Measurements from ENCODE around the gene EFCAB14.

EFCAB14 gene

GRCh38 chr1:46690931-46691421, 27.9 kb downstream of the EFCAB14 start:
- no peak overlapping the region for H3K4me3 ChIP-seq (ENCODE audit: low read length)
- no peak for DNase-seq (ENCODE audit: low read depth)
- no peak for TF ChIP-seq CTCF (conservative IDR thresholded peaks at IDR 0.05; ENCODE audit: low read length)

GRCh38 chr1:46689897-46690296, 29.0 kb downstream of the EFCAB14 start:
- TF ChIP-seq CTCF (conservative IDR thresholded peaks at IDR 0.05; ENCODE audit: low read length) = no peak
- DNase-seq (ENCODE audit: low read depth) = no peak
- H3K4me3 ChIP-seq (ENCODE audit: low read length) = no peak overlapping the region

GRCh38 chr1:46689356-46689755, 29.6 kb downstream of the EFCAB14 start:
- no peak for DNase-seq (ENCODE audit: low read depth)
- H3K4me3 ChIP-seq (ENCODE audit: low read length) = no peak overlapping the region
- no peak for TF ChIP-seq CTCF (conservative IDR thresholded peaks at IDR 0.05; ENCODE audit: low read length)

- no peak overlapping the region for H3K4me3 ChIP-seq (ENCODE audit: low read length)
- DNase-seq (ENCODE audit: low read depth) = no peak
- TF ChIP-seq CTCF (conservative IDR thresholded peaks at IDR 0.05; ENCODE audit: low read length) = no peak
Observed at GRCh38 chr1:46687921-46688509, 30.9 kb downstream of the EFCAB14 start.

GRCh38 chr1:46687093-46687659, 31.7 kb downstream of the EFCAB14 start:
- no peak for TF ChIP-seq CTCF (conservative IDR thresholded peaks at IDR 0.05; ENCODE audit: low read length)
- DNase-seq (ENCODE audit: low read depth) = peak; percentile 71
- no peak overlapping the region for H3K4me3 ChIP-seq (ENCODE audit: low read length)

GRCh38 chr1:46686255-46686654, 32.7 kb downstream of the EFCAB14 start:
- no peak for TF ChIP-seq CTCF (conservative IDR thresholded peaks at IDR 0.05; ENCODE audit: low read length)
- no peak overlapping the region for H3K4me3 ChIP-seq (ENCODE audit: low read length)
- DNase-seq (ENCODE audit: low read depth) = no peak

- no peak for TF ChIP-seq CTCF (conservative IDR thresholded peaks at IDR 0.05; ENCODE audit: low read length)
- no peak overlapping the region for H3K4me3 ChIP-seq (ENCODE audit: low read length)
- DNase-seq (ENCODE audit: low read depth) = no peak
Observed at GRCh38 chr1:46684670-46685069, 34.2 kb downstream of the EFCAB14 start.

Data from AG10803 (cell line).